HG02981 (cell line): ENCODE data around the gene FOXC2.
"Not testable (repeated sequence)": the region's sequence is repeated elsewhere in the genome, so short reads cannot be mapped to it uniquely, and the experiment has no call there.

Experiments used
- ATAC-seq: cut with Tn5 transposase; IDR thresholded peaks from one replicate; pipeline ENCODE4 v1.9.1; 2021; ENCODE audit warnings: mild to moderate bottlenecking, moderate library complexity; ENCODE audit not compliant: unreplicated experiment

The FOXC2 gene

DNA sequence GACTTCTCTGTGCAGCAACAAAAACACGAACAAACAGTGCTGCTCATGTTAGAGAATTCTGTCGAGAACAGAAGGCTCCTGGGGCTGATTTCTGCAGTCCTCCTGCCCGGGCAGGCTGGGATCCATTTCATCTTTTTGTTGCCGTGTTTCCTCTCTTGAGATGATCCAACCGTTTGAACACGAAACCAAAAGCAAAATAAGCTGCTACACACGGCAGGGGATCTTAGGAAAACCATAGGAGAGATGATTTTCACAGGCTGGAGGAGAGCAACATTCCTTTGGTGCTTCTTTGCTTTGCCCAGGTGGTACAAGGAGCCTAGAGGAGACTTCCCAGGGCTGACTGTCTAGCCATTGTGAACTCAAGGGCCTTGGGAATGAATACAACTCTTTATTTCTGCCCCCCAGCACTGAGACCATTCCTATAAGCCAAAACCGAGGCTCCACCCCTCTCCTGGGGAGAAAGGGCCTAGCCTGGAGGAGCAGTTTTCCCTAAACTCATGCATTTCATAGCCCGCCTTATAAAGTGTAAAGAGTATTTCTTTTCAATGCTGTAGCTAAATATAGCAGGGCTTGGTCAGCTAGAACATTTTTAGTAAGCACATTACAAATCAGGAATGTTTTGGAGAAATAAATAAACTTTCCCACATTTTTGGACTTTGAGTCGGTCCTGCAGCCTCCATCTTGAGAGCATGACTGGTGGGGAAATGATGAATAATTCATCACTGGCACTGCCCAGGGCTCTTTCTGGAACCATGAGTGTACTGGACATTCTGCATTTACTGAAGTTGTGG, 19.4 kb downstream of the FOXC2 start:
- ATAC-seq, result no peak

- no peak for ATAC-seq
These were observed 20.9 kb downstream of the FOXC2 start for GRCh38 chr16:86587487-86587886.

GRCh38 chr16:86587955-86588354, 21.3 kb downstream of the FOXC2 start:
- not testable (repeated sequence) for ATAC-seq

DNA sequence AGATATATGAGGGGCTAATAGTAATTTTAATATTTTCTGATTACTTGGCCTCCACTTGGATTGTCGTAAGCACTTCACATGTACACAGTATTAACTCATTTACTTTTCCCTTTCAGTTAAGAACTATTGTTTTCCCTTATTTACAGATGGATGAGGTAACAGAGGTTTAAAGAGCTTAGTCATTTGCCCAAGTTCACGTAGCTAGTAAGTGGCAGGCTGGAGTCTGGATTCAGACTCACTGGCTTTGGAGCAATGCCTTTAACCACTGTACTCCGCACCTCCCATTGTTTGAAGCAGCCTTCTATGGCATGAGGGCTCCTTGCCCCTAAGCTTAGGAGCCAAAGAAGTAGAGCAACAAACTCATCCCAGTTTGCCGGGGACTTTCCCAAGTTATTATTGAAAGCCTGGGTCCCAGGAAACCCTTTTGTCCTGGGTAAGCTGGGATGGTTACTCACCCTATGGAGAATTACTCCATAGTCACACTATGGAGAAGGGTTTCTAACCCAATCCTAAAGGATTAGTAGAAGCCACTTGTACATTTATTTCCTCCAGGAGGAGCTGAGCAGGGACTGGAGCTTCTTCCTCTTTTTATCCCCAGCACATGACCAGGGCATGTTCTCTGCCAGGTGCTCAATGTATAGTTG, 24.0 kb downstream of the FOXC2 start:
- no peak for ATAC-seq

- no peak for ATAC-seq
These were observed 24.6 kb downstream of the FOXC2 start for GRCh38 chr16:86591270-86591669.

DNA sequence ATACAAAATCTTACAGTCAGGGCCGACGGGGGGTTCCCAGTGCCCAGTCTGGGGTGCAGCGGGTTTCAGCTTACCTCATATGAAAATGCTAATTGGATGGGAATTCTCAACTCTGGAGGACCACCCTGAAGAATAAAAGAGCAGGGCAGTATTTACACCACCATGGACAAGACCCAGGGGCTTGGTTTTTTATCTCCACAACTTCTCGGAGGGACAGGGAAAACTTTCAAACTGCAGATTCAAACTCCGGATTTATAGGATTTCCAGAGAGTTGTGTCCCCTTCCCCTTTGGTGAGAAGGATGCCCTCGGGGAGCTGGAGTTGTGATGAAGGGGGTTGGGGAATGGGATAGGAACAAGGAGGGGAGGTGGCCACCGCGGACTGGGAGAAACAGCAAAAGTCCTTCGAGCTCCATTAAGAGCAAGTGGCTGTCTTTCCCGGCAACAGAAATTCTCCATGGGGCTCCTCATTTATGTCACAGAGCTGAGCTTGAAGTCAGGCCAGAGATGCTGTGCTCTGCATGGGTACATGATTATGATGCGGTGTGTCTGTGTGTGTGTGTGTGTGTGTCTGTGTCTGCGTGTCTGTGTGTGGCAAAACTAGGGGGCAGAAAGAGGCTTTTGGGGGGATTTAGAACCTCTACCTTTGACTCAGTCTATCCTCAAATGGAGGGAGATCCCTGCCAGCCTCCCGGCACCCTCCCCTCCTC, 27.4 kb downstream of the FOXC2 start:
- ATAC-seq, result no peak

DNA sequence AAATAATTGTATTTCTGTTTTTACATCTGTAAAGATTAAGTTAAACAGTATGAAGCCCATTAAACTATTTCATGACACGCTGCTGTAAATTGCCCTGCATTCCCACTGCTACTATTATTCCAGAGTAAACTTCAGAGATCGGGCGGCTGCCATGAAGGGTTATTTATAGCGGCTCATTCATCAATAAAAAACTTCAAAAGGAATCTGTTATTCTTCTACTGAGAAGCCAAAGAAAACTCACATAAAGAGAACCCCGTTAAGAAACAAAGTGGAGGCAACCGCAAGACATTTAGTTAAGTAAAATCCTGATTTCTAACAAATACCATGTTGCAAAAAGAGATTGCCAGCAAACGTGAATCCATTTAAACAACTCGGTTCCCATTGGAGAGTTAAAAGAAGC, 28.1 kb downstream of the FOXC2 start:
- no peak for ATAC-seq

- ATAC-seq, result no peak
These were observed 29.5 kb downstream of the FOXC2 start for GRCh38 chr16:86595983-86596605.

- no peak for ATAC-seq
These were observed 30.7 kb downstream of the FOXC2 start for GRCh38 chr16:86597126-86597879.

DNA sequence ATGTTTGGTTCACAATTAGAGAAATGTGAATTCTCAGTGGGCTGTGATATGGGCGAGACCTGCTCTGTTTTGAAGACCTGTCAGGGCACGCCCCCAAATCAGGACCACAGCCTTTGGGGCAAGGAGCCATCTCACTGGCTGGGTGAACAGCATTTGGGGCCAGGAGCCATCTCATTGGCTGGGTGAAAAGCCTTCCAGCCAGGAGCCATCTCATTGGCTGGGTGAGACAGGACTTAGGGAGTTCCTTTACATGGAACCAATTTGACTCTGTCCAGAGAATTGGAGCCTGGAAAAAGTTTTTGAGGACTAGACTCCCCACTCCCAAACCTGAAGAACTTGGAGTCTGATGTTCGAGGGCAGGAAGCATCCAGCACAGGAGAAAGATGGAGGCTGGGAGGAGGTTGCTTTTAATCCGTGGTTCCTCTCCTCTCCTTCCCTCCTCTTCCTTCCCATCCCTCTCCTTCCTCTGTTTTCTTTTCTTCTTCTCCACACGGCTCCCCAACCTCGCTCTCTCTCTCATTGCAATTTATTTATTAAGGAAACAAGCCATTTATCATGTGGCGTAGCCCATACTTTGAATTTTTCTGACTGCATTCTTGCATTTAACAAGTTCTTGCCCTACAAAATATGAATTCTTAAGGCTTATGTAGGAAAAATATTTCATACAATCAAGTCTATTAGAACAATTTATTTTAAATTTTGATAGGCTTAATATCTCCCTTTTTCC, 31.4 kb downstream of the FOXC2 start:
- no peak for ATAC-seq

DNA sequence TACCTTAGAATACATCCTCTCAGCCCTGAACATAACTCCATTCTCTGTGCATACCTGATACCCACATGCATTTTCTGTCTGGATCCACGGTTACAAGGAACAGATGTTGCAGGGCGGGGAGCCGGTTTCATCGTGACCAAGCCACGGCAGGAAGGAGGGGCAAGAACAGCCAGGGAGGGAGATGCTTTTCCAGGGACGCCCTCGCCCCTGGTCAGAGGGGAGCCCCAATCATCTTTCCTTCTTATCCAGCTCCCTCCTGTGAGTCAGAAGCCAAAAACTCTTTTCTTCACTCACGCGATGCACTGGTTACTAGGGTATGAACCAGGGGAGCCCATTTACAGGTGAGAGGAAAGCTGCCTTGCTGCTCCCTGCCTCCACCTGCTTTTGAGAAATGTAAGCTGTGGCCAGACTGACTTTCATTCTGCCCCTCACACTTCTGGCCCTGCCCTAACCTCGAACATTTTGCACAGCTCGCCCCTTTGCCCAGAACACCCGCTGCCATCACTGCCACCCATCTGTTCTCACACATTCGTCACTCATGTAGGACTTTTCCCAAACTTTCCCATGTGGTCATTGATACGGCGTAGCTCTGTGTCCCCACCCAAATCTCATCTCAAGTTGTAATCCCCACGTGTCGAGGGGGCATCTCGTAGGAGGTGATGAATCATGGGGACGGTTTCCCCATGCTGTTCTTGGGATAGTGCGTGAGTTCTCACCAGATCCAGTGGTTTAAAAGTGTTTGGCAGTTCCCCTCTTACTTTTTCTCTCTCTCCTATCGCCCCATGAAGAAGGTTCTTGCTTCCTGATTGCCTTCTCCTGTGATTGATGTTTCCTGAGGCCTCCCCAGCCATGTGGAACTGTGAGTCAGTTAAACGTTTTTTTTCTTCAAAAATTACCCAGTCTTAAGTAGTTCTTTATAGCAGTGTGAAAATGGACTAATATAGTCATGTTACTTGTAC, 32.3 kb downstream of the FOXC2 start:
- no peak for ATAC-seq

- no peak for ATAC-seq
These were observed 34.7 kb downstream of the FOXC2 start for GRCh38 chr16:86601356-86601755.

DNA sequence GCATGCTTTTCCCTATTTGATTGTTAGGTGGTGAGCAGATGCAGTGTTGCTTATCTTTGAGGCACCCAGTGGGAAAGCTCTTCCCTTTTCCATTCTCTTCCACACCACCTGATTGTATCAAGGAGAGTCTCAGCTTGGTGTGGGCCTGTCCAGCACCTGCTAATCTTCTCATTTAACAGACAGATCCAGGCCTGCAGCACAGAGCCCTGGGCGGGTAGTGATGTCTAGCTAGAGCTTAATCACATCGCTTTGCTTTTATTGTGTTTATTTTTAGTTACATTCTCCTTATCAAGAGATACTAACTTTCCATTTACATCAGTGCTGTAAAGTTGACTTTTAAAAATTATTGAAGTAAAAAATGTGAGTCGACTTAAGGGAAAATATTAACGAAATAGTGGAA, 35.9 kb downstream of the FOXC2 start:
- ATAC-seq, result no peak

DNA sequence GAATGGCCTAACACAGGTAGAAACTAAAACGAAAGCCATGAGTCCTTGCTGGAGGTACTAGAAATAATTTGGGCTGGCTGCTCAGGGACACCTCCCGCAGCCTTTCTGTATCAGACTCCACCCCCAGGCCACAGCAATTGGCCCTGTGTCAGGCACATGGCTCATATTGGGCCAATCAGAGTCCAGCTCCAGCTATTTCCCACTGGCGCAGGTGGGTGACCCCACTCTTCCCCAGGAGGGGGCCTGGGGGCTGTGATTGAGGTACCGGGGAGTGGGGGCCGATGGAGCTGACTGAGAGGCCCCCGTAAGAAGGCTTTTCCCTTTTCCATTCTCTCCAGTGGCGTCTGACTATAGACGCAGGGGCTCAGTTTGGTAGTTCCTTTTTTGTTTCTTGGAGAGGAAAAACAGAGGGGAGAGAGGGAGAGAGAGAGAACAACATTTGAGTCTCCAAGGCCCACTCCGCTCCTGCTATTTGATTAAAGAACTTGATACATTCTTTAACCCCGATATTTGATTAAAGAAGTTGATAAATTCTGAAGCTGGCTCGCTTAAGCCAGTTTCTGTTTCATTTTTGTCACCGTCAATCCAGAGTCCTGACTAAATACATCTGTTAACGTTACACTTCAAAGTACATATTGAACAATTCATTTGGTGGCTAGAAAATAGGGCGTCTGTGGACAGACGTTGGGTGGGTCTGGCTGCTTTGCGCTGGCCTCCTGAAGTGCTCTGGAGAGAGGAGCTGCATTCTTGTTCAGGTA, 38.0 kb downstream of the FOXC2 start:
- ATAC-seq, result no peak

DNA sequence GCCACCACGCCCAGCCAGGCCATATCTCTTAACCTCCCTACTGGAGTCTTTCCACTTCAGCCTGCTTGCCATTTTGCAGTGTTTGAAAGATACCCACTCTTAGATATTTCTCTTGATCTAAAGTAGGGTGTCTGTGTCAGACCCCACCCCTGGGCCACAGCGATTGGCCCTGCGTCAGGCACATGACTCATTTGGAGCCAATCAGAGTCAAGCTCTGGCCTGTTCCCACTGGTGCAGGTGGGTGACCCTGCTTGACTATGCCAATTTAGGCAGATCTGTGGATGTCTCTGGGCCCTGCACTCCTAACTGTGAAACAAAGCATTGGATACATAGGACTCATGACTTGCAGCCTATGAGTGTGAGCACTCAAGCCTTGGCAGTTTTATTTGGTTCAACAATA, 39.3 kb downstream of the FOXC2 start:
- ATAC-seq, result no peak

DNA sequence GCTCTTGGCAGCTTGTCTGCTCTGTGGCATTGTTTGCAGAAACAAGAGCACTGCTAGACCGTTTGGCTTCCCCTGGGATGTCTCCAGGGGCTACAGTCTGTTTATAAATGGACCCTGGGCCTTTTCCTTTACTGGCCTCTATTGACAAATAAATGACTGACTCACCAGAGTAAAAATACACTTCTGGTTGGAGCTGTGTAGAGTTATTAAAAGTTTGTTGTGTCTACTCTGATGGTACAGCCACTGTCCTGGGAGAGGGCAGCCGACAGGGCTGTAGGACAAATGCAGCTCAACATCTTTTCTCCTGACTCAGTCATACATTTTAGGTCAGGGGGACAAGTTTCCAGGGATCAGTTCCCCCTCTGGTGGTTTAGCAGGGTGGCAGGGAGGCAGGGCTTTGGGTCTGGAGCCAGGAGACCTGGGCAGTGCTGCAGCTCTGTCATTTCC, 41.7 kb downstream of the FOXC2 start:
- no peak for ATAC-seq

- no peak for ATAC-seq
These were observed 42.5 kb downstream of the FOXC2 start for GRCh38 chr16:86609115-86609514.

DNA sequence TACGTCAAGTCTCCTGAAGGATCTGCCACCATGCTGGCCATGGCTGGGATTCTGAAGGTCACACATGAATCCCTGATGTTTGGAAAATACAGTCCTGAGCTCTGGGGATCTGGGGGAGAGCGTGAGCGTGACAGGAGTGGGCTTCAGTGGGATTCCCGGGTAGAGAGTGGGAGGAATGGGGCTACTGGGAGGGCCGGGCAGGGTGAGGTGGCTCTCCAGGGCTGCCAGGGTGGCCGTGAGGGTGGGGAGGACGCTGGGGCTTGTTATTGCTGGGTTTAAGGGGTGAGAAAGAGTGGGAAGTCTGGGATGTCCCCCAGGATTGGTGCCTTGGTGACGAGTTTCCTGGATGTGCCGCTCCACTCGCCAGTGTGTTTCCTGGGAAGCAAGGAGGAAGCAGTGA, 43.0 kb downstream of the FOXC2 start:
- no peak for ATAC-seq
